Ovary (tissue), 9 donors: ENCODE data around the gene TK2. TPM values are rescaled to one million over a fixed set of nuclear protein-coding genes. Genes with fewer than 3 reads are reported as not detected.

ENCODE experiments used
- DNase-seq, 5 donors: peaks; one replicate each; pipeline ENCODE4 v3.0.0-alpha.2; 2019 to 2020
- H3K27ac ChIP-seq, 2 donors: fragments of 200-600 bp; one replicate each; pipeline versions ENCODE4 v1.5.1 to v1.8.0; 2019 to 2022
- H3K27me3 ChIP-seq: fragments of 200-600 bp; one replicate; pipeline ENCODE4 v1.8.0; 2022
- H3K36me3 ChIP-seq: fragments of 200-600 bp; sonication (generic); one replicate; pipeline ENCODE4 v1.5.1; 2019
- H3K4me1 ChIP-seq: one replicate; pipeline ENCODE4 v1.8.1; 2013; ENCODE audit warnings: mild to moderate bottlenecking, moderate library complexity; ENCODE audit not compliant: insufficient read depth
- H3K4me3 ChIP-seq: fragments of 200-600 bp; sonication (generic); one replicate; pipeline ENCODE4 v1.5.1; 2017
- H3K9me3 ChIP-seq, 2 donors: fragments of 200-600 bp in 1 of 2; sonication (generic) in 1 of 2; one replicate each; pipeline versions ENCODE4 v1.5.1 to v1.8.1; 2013 to 2019; ENCODE audit warnings: mild to moderate bottlenecking in 1 of 2, moderate library complexity in 1 of 2
- EP300 ChIP-seq: sonication (generic); formaldehyde crosslinking; IDR thresholded peaks from one replicate; pipeline ENCODE4 v1.6.1; 2017; ENCODE audit warnings: antibody characterized with exemption
- POLR2A ChIP-seq: fragments of 450-650 bp; IDR thresholded peaks from one replicate; pipeline ENCODE4 v1.6.1; 2017; ENCODE audit warnings: antibody characterized with exemption, mild to moderate bottlenecking, moderate library complexity
- WGBS, 3 donors: extraction: QIAGEN DNeasy Blood & Tissue Kit in 1 of 3; methylation state at CpG; one replicate each; pipeline versions ENCODE4 v1.1.5 to v1.1.7; 2013 to 2017; 5-methylcytosine and 5-hydroxymethylcytosine counted together
- intact Hi-C, 4 donors: fragments of 100-400 bp; cut with DNase I; formaldehyde crosslinking; loops; one replicate each; pipeline versions ENCODE4 v1.11.0 to v1.15.1; 2022 to 2023
- polyA plus RNA-seq, 2 donors: library from polyadenylated mRNA; stranded (reverse); fragments of 200-250 nt in 1 of 2; fragments of 350-450 nt in 1 of 2; fragmentation: Illumina TruSeq in 1 of 2; extraction: RNeasy Lipid Tissue Mini Kit (QIAGEN cat#74804) in 1 of 2; gene quantifications; one replicate each; pipeline ENCODE4 v1.2.3, GENCODE V29; 2013 to 2014
- total RNA-seq, 7 donors: library from RNA; depleted of rRNA in 2 of 7; stranded (reverse); fragments of >200 nt in 2 of 7; fragmentation: NEBNext Ultra II Directional in 3 of 7; extraction: Animal tissue kit (Norgen Biotek cat#: 25700) in 3 of 7; gene quantifications; one replicate each; pipeline versions ENCODE4 v1.1.0 to v1.2.4, GENCODE V29; 2016 to 2023
- TF ChIP-seq, protein P1 (sequence below), 3 donors: fragments of 450-650 bp in 2 of 3; fragments of 200-600 bp in 1 of 3; IDR thresholded peaks; one replicate each; pipeline versions ENCODE4 v1.5.1 to v1.8.0; 2016 to 2022; ENCODE audit warnings: antibody characterized with exemption in 3 of 3, mild to moderate bottlenecking in 1 of 3
- donor health status: DM: no; HTN: no; CAD: no; lungs with moderate emphysema.
- donor health status: DM: no; HTN: no; CAD: no.
- donor health status: Bipolar disorder and iron deficiency.
- donor health status: DM: yes; HTN: yes; CAD: no.
- donor health status: DM: no; HTN: no; CAD: no.
- donor health status: DM: yes; HTN: yes; CAD: no.

TK2 gene
- total and polyA plus RNA-seq, 9 donors: 17.0 to 80.6 (median 34.0) TPM

DNA sequence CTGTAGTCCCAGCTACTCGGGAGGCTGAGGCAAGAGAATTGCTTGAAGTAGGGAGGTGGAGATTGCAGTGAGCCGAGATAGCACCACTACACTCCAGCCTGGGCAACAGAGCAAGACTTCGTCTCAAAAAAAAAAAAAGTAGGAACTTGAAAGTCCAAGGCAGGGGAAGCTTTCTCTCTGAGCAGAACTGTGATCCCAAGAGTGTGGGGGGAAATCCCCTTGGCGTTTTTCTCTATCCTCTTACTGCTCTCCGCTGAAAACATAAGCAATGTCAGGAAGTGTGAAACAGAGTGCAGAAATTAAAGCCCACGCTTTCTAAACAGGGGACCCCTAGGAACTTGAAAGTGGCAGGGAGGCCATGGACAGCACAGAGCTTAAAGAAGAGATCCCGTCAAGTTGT lies 44.8 kb upstream of the TK2 start:
- no peak for DNase-seq
- Histone ChIP-seq H3K4me3 (no peak overlapping the region), H3K27me3 (no peaks in the 10 kb centered on the region), H3K27ac (no peak overlapping the region), H3K4me1 (no peaks in the 10 kb centered on the region), H3K36me3 (no peaks in the 10 kb centered on the region), H3K9me3 (no peaks in the 10 kb centered on the region)
- intact Hi-C loops: no loop called here
- WGBS, 3 donors: 73 to 77% (median 77%) methylated on average over 7 of the region's 7 CpGs
- no peak for TF ChIP-seq POLR2A
- no peak for TF ChIP-seq EP300
- TF ChIP-seq, protein P1, sequence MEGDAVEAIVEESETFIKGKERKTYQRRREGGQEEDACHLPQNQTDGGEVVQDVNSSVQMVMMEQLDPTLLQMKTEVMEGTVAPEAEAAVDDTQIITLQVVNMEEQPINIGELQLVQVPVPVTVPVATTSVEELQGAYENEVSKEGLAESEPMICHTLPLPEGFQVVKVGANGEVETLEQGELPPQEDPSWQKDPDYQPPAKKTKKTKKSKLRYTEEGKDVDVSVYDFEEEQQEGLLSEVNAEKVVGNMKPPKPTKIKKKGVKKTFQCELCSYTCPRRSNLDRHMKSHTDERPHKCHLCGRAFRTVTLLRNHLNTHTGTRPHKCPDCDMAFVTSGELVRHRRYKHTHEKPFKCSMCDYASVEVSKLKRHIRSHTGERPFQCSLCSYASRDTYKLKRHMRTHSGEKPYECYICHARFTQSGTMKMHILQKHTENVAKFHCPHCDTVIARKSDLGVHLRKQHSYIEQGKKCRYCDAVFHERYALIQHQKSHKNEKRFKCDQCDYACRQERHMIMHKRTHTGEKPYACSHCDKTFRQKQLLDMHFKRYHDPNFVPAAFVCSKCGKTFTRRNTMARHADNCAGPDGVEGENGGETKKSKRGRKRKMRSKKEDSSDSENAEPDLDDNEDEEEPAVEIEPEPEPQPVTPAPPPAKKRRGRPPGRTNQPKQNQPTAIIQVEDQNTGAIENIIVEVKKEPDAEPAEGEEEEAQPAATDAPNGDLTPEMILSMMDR (IDR thresholded peaks at IDR 0.05): no peak

DNA sequence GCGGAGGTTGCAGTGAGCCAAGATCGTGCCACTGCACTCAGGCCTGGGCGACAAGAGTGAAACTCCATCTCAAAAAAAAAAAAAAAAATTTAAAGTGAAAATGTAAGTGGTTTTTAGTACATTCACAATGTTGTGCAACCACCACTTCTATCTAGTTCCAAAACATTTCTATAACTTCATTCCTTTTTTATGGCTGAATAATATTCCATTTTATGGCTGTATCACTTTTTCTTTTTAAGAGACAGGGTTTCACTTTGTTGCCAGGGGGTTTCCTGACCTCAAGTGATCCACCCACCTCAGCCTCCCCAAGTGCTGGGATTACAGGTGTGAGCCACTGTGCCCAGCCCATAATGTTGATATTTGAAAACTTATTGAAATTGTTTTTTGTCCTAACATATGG lies 42.9 kb upstream of the TK2 start:
- Histone ChIP-seq H3K27ac (no peak overlapping the region), H3K4me3 (no peak overlapping the region), H3K36me3 (no peaks in the 10 kb centered on the region), H3K9me3 (no peaks in the 10 kb centered on the region), H3K4me1 (no peaks in the 10 kb centered on the region), H3K27me3 (no peaks in the 10 kb centered on the region)
- DNase-seq: no peak
- intact Hi-C loops: no loop called here
- WGBS, 3 donors: 95 to 98% (median 97%) methylated on average over 3 of the region's 3 CpGs
- TF ChIP-seq EP300 (no peak), POLR2A (no peak)
- TF ChIP-seq, protein P1 (IDR thresholded peaks at IDR 0.05): no peak

DNA sequence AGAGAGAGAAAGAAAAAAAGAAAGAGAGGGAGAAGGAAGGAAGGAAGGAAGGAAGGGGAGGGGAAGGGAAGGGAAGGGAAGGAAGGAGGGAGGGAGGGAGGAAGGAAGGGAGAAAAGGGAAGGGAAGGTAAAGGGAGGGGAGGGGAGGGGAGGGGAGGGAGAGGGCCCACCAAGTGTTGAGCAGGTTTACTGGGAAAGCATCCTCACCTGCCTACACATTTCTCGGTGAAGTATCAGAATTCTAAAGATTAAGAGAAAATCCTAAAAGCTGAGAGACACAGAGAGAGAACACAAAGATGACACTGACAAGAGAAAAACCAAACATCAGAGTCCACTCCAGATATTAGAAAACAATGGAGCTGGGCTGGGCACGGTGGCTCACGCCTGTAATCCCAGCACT lies 42.3 kb upstream of the TK2 start:
- Histone ChIP-seq H3K36me3 (no peaks in the 10 kb centered on the region), H3K4me3 (no peak overlapping the region), H3K9me3 (no peaks in the 10 kb centered on the region), H3K27ac (no peak overlapping the region), H3K27me3 (no peaks in the 10 kb centered on the region), H3K4me1 (no peaks in the 10 kb centered on the region)
- no peak for DNase-seq
- 80 to 91% (median 81%) methylated on average over 3 of the region's 3 CpGs for WGBS, 3 donors
- TF ChIP-seq, protein P1 (IDR thresholded peaks at IDR 0.05): no peak
- no peak for TF ChIP-seq POLR2A
- TF ChIP-seq EP300: no peak
- intact Hi-C loops: no loop called here

DNA sequence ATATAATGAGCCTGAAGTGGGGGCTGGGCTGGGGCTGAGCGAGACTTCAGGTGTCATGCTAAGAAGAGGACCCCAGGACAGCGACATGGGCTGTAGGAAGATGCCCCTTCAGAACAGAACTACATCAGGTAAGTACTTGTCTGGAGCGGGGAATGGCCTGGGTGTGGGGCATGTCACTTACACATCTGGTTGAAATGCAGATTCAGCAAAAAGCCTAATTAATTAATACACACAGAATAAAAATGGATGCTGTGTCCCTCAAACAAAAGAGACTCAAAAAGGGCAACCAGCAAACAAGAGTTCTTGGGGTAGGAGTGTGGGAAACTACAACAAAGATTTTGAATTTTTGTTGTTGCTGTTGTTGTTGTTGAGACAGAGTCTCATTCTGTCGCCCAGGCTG lies 41.1 kb upstream of the TK2 start:
- no peak overlapping the region for H3K4me3 ChIP-seq
- H3K4me1 ChIP-seq: no peaks in the 10 kb centered on the region
- WGBS, 3 donors: 89 to 95% (median 91%) methylated on average over 4 of the region's 4 CpGs
- H3K27ac ChIP-seq: no peak overlapping the region
- TF ChIP-seq POLR2A (no peak), EP300 (no peak)
- TF ChIP-seq, protein P1 (IDR thresholded peaks at IDR 0.05): no peak
- intact Hi-C loops: no loop called here
- no peaks in the 10 kb centered on the region for H3K9me3 ChIP-seq
- DNase-seq: no peak
- no peaks in the 10 kb centered on the region for H3K36me3 ChIP-seq
- no peaks in the 10 kb centered on the region for H3K27me3 ChIP-seq

DNA sequence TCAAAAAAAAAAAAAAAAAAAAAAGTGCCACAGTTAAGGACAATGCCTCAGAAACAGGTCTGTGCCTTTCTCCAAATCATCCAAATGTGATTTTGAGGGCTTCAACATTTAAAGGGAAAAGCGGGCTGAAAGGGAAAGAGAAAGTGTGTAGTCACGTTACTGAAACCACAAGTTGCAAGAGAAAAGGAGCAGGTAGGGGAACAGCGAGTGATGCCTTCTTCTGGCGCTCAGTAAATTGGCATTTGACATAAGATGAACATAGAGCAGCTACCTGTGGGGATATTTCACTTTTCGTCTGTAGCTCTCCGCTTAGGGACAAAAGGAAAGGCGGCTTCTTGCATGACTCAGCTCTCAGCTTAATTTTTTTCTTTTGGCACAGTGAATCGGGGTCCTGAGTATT lies 40.4 kb upstream of the TK2 start:
- Histone ChIP-seq H3K4me3 (no peak overlapping the region), H3K4me1 (no peaks in the 10 kb centered on the region), H3K36me3 (no peaks in the 10 kb centered on the region), H3K27ac (no peak overlapping the region), H3K27me3 (no peaks in the 10 kb centered on the region), H3K9me3 (no peaks in the 10 kb centered on the region)
- no peak for TF ChIP-seq EP300
- intact Hi-C loops: no loop called here
- no peak for DNase-seq
- WGBS, 3 donors: 76 to 85% (median 83%) methylated on average over 8 of the region's 8 CpGs
